GM23338 (cell line): ENCODE results near the gene MSL1. TPM values are rescaled to one million over a fixed set of nuclear protein-coding genes. Genes with fewer than 3 reads are reported as not detected.

Experiments
- ATAC-seq: fragments of 200-7000 bp; cut with Tn5 transposase; 3 replicates; pipeline ENCODE4 v1.9.1; 2020
- DNase-seq: peaks from one replicate; pipeline ENCODE4 v3.0.0-alpha.2; 2015; ENCODE audit warnings: low spot score
- H2AFZ ChIP-seq: fragments of 200-600 bp; sonication (generic); 2 replicates; pipeline ENCODE4 v1.8.0; 2016; ENCODE audit warnings: antibody characterized with exemption, mild to moderate bottlenecking, moderate library complexity
- H3F3A ChIP-seq: fragments of 200-600 bp; sonication (generic); replicated peaks from 2 replicates; pipeline ENCODE4 v1.8.0; 2017; ENCODE audit warnings: antibody characterized with exemption, mixed run types, low read depth
- H3K27ac ChIP-seq: fragments of 200-600 bp; sonication (generic); 2 replicates; pipeline ENCODE4 v1.6.1; 2016; ENCODE audit warnings: low read depth
- H3K27me3 ChIP-seq: fragments of 200-600 bp; sonication (generic); 2 replicates; pipeline ENCODE4 v1.8.0; 2016; ENCODE audit warnings: mild to moderate bottlenecking, mixed run types, moderate library complexity; ENCODE audit not compliant: insufficient read depth
- H3K36me3 ChIP-seq: fragments of 200-600 bp; sonication (generic); 2 replicates; pipeline ENCODE4 v1.8.0; 2016; ENCODE audit warnings: mild to moderate bottlenecking; ENCODE audit not compliant: insufficient read depth
- H3K4me1 ChIP-seq: fragments of 200-600 bp; sonication (generic); 2 replicates; pipeline ENCODE4 v1.8.0; 2016; ENCODE audit warnings: mild to moderate bottlenecking, moderate library complexity; ENCODE audit not compliant: insufficient read depth
- H3K4me2 ChIP-seq: fragments of 200-600 bp; sonication (generic); 2 replicates; pipeline ENCODE4 v1.7.1; 2017; ENCODE audit warnings: mixed run types
- H3K4me3 ChIP-seq: fragments of 200-600 bp; sonication (generic); 2 replicates; pipeline ENCODE4 v1.6.1; 2016; ENCODE audit warnings: mixed run types
- H3K79me2 ChIP-seq: fragments of 200-600 bp; sonication (generic); replicated peaks from 2 replicates; pipeline ENCODE4 v1.8.0; 2017; ENCODE audit warnings: mild to moderate bottlenecking; ENCODE audit not compliant: insufficient read depth
- H3K9me2 ChIP-seq: fragments of 200-600 bp; sonication (generic); 2 replicates; pipeline ENCODE4 v1.8.0; 2017; ENCODE audit not compliant: insufficient read depth
- H4K20me1 ChIP-seq: fragments of 200-600 bp; sonication (generic); replicated peaks from 2 replicates; pipeline ENCODE4 v1.8.0; 2017; ENCODE audit warnings: mild to moderate bottlenecking; ENCODE audit not compliant: insufficient read depth
- H3K27ac Mint-ChIP-seq: 2 replicates; pipeline ENCODE4 v1.8.0; 2020; ENCODE audit warnings: inconsistent platforms, mild to moderate bottlenecking, moderate library complexity, mixed read lengths
- H3K27me3 Mint-ChIP-seq: 3 replicates; pipeline ENCODE4 v1.8.0; 2022; ENCODE audit warnings: low read depth, mild to moderate bottlenecking, moderate library complexity, mixed read lengths, inconsistent platforms; ENCODE audit not compliant: insufficient read depth, poor library complexity
- H3K36me3 Mint-ChIP-seq: 3 replicates; pipeline ENCODE4 v1.8.0; 2021; ENCODE audit warnings: low read depth, mild to moderate bottlenecking, inconsistent platforms, moderate library complexity, mixed read lengths
- H3K4me1 Mint-ChIP-seq: 3 replicates; pipeline ENCODE4 v1.8.0; 2020; ENCODE audit warnings: mild to moderate bottlenecking, inconsistent platforms, mixed read lengths
- H3K4me3 Mint-ChIP-seq: 3 replicates; pipeline ENCODE4 v1.8.0; 2021; ENCODE audit warnings: moderate library complexity, mild to moderate bottlenecking, inconsistent platforms, mixed read lengths
- H3K9me3 Mint-ChIP-seq: 3 replicates; pipeline ENCODE4 v1.8.0; 2020; ENCODE audit warnings: moderate library complexity, mild to moderate bottlenecking, inconsistent platforms, mixed read lengths
- CREB1 ChIP-seq: fragments of 250-450 bp; sonication (Bioruptor Pico); IDR thresholded peaks from 2 replicates; pipeline ENCODE4 v1.5.0; 2020; ENCODE audit warnings: low read depth, mild to moderate bottlenecking, moderate library complexity
- EZH2 ChIP-seq: fragments of 200-600 bp; sonication (generic); IDR thresholded peaks from one replicate; pipeline ENCODE4 v1.8.0; 2017; ENCODE audit warnings: antibody characterized with exemption, mild to moderate bottlenecking, low read depth; ENCODE audit not compliant: unreplicated experiment
- EZH2phosphoT487 ChIP-seq: fragments of 200-600 bp; sonication (generic); IDR thresholded peaks from one replicate; pipeline ENCODE4 v1.8.1; 2018; ENCODE audit warnings: antibody characterized with exemption; ENCODE audit not compliant: unreplicated experiment
- JUNB ChIP-seq: IDR thresholded peaks from one replicate; pipeline ENCODE4 v1.6.1; 2016; ENCODE audit warnings: antibody characterized with exemption; ENCODE audit not compliant: unreplicated experiment
- NANOG ChIP-seq: IDR thresholded peaks from 2 replicates; pipeline ENCODE4 v1.6.1; 2016; ENCODE audit warnings: antibody characterized with exemption, borderline replicate concordance
- POLR2AphosphoS5 ChIP-seq: IDR thresholded peaks from 2 replicates; pipeline ENCODE4 v1.6.1; 2016; ENCODE audit warnings: antibody characterized with exemption, low read depth
- STAT1 ChIP-seq: IDR thresholded peaks from one replicate; pipeline ENCODE4 v1.6.1; 2016; ENCODE audit warnings: antibody characterized with exemption; ENCODE audit not compliant: unreplicated experiment
- ZNF114 ChIP-seq: fragments of 250-450 bp; sonication (Bioruptor Pico); IDR thresholded peaks from 2 replicates; pipeline ENCODE4 v1.5.0; 2020; ENCODE audit warnings: mild to moderate bottlenecking, moderate library complexity
- ZNF331 ChIP-seq: fragments of 250-450 bp; sonication (Bioruptor Pico); IDR thresholded peaks from 2 replicates; pipeline ENCODE4 v1.5.0; 2020; ENCODE audit warnings: low read depth, mild to moderate bottlenecking, moderate library complexity
- polyA plus RNA-seq: library from polyadenylated mRNA; unstranded; fragments of >200 nt; fragmentation: Nextera tagmentation; extraction: Ambion mirVana; gene quantifications from 2 replicates; pipeline ENCODE4 v1.2.1, GENCODE V29; 2016
- total RNA-seq: library from RNA; depleted of rRNA; stranded (reverse); fragments of >200 nt; shearing (Covaris generic); gene quantifications from 2 replicates; pipeline ENCODE4 v1.2.3, GENCODE V29; 2014
- TF ChIP-seq, protein P1 (sequence below), 2 experiments: fragments of 200-600 bp in 1 of 2; sonication (generic) in 1 of 2; conservative IDR thresholded peaks; 2 replicates each; pipeline versions ENCODE4 v1.5.1 to v1.6.1; 2016 to 2017; ENCODE audit warnings: antibody characterized with exemption in 2 of 2, low read depth in 2 of 2, mild to moderate bottlenecking in 2 of 2, moderate library complexity in 1 of 2
- TF ChIP-seq, protein P2 (sequence below): IDR thresholded peaks from 2 replicates; pipeline ENCODE4 v1.6.1; 2016; ENCODE audit warnings: antibody characterized with exemption
- TF ChIP-seq, protein P3 (sequence below): fragments of 250-450 bp; sonication (Bioruptor Pico); IDR thresholded peaks from 2 replicates; pipeline ENCODE4 v1.5.0; 2020; ENCODE audit warnings: mild to moderate bottlenecking, moderate library complexity
- TF ChIP-seq, protein P4 (sequence below): IDR thresholded peaks from one replicate; pipeline ENCODE4 v1.6.1; 2018; ENCODE audit warnings: antibody characterized with exemption; ENCODE audit not compliant: unreplicated experiment

The MSL1 gene
- total and polyA plus RNA-seq, 2 experiments from 2014 or later, result 16.2 to 56.5 TPM

DNA sequence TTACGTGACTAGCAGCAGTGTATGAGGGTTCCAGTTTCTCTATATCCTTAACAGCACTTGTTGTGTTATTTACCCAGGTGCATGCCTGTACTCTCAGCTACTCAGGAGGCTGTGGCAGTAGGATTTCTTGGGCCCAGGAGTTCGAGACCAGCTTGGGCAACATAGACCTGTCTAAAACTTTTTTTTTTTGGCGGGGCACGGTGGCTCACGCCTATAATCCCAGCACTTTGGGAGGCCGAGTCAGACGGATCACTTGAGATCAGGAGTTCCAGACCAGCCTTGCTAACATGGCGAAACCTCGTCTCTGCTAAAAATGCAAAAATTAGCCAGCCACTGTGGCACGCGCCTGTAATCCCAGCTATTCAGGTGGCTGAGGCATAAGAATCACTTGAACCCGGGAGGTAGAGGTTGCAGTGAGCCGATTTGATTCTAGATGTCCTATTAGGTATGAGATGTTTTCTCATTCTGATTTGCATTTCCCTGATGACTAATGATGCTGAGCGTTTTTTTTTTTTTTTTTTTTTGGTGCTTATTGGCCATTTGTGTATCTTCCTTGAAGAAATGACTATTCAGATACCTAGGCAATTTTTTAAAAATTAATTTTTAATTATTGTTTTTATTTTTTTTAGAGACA, 31.9 kb downstream of the MSL1 start:
- Mint-ChIP-seq H3K9me3 (no peaks in the 10 kb centered on the region), H3K27me3 (peaks cover 4% of the 10 kb centered on the region), H3K36me3 (peaks cover 66% of the 10 kb centered on the region), H3K4me3 (no peak overlapping the region), H3K4me1 (no peaks in the 10 kb centered on the region; the same call in 2 of the 3 replicates), H3K27ac (peak overlapping the region; percentile 46)
- Histone ChIP-seq H3K4me3 (no peak overlapping the region), H3K4me1 (no peaks in the 10 kb centered on the region), H2AFZ (no peak overlapping the region), H3K27me3 (no peaks in the 10 kb centered on the region), H3K4me2 (no peak overlapping the region), H4K20me1 (peaks cover 23% of the 10 kb centered on the region), H3K9me2 (no peaks in the 10 kb centered on the region), H3K79me2 (peaks cover 99% of the 10 kb centered on the region), H3K36me3 (peaks cover 20% of the 10 kb centered on the region), H3K27ac (0 out of 2 replicates have a peak overlapping the region, but pooled peaks have one; percentile 45), H3F3A (peaks cover 4% of the 10 kb centered on the region)
- ATAC-seq, result no peak
- DNase-seq, result no peak
- TF ChIP-seq JUNB, result no peak
- TF ChIP-seq, protein P1, sequence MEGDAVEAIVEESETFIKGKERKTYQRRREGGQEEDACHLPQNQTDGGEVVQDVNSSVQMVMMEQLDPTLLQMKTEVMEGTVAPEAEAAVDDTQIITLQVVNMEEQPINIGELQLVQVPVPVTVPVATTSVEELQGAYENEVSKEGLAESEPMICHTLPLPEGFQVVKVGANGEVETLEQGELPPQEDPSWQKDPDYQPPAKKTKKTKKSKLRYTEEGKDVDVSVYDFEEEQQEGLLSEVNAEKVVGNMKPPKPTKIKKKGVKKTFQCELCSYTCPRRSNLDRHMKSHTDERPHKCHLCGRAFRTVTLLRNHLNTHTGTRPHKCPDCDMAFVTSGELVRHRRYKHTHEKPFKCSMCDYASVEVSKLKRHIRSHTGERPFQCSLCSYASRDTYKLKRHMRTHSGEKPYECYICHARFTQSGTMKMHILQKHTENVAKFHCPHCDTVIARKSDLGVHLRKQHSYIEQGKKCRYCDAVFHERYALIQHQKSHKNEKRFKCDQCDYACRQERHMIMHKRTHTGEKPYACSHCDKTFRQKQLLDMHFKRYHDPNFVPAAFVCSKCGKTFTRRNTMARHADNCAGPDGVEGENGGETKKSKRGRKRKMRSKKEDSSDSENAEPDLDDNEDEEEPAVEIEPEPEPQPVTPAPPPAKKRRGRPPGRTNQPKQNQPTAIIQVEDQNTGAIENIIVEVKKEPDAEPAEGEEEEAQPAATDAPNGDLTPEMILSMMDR (conservative IDR thresholded peaks at IDR 0.05; ENCODE audit: low read depth in 2 of 2), result no peak
- TF ChIP-seq, protein P2, sequence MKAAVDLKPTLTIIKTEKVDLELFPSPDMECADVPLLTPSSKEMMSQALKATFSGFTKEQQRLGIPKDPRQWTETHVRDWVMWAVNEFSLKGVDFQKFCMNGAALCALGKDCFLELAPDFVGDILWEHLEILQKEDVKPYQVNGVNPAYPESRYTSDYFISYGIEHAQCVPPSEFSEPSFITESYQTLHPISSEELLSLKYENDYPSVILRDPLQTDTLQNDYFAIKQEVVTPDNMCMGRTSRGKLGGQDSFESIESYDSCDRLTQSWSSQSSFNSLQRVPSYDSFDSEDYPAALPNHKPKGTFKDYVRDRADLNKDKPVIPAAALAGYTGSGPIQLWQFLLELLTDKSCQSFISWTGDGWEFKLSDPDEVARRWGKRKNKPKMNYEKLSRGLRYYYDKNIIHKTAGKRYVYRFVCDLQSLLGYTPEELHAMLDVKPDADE, result no peak
- no peak for TF ChIP-seq EZH2
- no peak for TF ChIP-seq EZH2phosphoT487
- no peak for TF ChIP-seq ZNF114 (CRISPR knock-in tag)
- no peak for TF ChIP-seq POLR2AphosphoS5
- no peak for TF ChIP-seq CREB1 (CRISPR knock-in tag)
- TF ChIP-seq, protein P3, sequence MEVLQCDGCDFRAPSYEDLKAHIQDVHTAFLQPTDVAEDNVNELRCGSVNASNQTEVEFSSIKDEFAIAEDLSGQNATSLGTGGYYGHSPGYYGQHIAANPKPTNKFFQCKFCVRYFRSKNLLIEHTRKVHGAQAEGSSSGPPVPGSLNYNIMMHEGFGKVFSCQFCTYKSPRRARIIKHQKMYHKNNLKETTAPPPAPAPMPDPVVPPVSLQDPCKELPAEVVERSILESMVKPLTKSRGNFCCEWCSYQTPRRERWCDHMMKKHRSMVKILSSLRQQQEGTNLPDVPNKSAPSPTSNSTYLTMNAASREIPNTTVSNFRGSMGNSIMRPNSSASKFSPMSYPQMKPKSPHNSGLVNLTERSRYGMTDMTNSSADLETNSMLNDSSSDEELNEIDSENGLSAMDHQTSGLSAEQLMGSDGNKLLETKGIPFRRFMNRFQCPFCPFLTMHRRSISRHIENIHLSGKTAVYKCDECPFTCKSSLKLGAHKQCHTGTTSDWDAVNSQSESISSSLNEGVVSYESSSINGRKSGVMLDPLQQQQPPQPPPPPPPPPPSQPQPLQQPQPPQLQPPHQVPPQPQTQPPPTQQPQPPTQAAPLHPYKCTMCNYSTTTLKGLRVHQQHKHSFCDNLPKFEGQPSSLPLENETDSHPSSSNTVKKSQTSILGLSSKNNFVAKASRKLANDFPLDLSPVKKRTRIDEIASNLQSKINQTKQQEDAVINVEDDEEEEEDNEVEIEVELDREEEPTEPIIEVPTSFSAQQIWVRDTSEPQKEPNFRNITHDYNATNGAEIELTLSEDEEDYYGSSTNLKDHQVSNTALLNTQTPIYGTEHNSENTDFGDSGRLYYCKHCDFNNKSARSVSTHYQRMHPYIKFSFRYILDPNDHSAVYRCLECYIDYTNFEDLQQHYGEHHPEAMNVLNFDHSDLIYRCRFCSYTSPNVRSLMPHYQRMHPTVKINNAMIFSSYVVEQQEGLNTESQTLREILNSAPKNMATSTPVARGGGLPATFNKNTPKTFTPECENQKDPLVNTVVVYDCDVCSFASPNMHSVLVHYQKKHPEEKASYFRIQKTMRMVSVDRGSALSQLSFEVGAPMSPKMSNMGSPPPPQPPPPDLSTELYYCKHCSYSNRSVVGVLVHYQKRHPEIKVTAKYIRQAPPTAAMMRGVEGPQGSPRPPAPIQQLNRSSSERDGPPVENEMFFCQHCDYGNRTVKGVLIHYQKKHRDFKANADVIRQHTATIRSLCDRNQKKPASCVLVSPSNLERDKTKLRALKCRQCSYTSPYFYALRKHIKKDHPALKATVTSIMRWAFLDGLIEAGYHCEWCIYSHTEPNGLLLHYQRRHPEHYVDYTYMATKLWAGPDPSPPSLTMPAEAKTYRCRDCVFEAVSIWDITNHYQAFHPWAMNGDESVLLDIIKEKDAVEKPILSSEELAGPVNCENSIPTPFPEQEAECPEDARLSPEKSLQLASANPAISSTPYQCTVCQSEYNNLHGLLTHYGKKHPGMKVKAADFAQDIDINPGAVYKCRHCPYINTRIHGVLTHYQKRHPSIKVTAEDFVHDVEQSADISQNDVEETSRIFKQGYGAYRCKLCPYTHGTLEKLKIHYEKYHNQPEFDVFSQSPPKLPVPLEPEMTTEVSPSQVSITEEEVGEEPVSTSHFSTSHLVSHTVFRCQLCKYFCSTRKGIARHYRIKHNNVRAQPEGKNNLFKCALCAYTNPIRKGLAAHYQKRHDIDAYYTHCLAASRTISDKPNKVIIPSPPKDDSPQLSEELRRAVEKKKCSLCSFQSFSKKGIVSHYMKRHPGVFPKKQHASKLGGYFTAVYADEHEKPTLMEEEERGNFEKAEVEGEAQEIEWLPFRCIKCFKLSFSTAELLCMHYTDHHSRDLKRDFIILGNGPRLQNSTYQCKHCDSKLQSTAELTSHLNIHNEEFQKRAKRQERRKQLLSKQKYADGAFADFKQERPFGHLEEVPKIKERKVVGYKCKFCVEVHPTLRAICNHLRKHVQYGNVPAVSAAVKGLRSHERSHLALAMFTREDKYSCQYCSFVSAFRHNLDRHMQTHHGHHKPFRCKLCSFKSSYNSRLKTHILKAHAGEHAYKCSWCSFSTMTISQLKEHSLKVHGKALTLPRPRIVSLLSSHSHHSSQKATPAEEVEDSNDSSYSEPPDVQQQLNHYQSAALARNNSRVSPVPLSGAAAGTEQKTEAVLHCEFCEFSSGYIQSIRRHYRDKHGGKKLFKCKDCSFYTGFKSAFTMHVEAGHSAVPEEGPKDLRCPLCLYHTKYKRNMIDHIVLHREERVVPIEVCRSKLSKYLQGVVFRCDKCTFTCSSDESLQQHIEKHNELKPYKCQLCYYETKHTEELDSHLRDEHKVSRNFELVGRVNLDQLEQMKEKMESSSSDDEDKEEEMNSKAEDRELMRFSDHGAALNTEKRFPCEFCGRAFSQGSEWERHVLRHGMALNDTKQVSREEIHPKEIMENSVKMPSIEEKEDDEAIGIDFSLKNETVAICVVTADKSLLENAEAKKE (CRISPR knock-in tag), result no peak
- TF ChIP-seq ZNF331, result no peak
- no peak for TF ChIP-seq NANOG
- TF ChIP-seq STAT1, result no peak
- TF ChIP-seq, protein P4, sequence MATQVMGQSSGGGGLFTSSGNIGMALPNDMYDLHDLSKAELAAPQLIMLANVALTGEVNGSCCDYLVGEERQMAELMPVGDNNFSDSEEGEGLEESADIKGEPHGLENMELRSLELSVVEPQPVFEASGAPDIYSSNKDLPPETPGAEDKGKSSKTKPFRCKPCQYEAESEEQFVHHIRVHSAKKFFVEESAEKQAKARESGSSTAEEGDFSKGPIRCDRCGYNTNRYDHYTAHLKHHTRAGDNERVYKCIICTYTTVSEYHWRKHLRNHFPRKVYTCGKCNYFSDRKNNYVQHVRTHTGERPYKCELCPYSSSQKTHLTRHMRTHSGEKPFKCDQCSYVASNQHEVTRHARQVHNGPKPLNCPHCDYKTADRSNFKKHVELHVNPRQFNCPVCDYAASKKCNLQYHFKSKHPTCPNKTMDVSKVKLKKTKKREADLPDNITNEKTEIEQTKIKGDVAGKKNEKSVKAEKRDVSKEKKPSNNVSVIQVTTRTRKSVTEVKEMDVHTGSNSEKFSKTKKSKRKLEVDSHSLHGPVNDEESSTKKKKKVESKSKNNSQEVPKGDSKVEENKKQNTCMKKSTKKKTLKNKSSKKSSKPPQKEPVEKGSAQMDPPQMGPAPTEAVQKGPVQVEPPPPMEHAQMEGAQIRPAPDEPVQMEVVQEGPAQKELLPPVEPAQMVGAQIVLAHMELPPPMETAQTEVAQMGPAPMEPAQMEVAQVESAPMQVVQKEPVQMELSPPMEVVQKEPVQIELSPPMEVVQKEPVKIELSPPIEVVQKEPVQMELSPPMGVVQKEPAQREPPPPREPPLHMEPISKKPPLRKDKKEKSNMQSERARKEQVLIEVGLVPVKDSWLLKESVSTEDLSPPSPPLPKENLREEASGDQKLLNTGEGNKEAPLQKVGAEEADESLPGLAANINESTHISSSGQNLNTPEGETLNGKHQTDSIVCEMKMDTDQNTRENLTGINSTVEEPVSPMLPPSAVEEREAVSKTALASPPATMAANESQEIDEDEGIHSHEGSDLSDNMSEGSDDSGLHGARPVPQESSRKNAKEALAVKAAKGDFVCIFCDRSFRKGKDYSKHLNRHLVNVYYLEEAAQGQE, result no peak
